Glomerular endothelial cell (primary cell): Measurements from ENCODE around the gene LAMTOR4. TPM values are rescaled to one million over a fixed set of nuclear protein-coding genes. Genes with fewer than 3 reads are reported as not detected.
"Not testable (repeated sequence)": the region's sequence is repeated elsewhere in the genome, so short reads cannot be mapped to it uniquely, and the experiment has no call there.

Experiments used
- DNase-seq: peaks from one replicate; pipeline ENCODE4 v3.0.0-alpha.2; 2011; ENCODE audit warnings: low read depth, low spot score; ENCODE audit errors: extremely low read depth
- total RNA-seq: library from RNA; depleted of rRNA; stranded (reverse); fragments of >200 nt; gene quantifications from 2 replicates; pipeline ENCODE4 v1.2.3, GENCODE V29; 2015

The LAMTOR4 gene
- total RNA-seq, 1 donor from 2014 or later = 137 TPM

DNA sequence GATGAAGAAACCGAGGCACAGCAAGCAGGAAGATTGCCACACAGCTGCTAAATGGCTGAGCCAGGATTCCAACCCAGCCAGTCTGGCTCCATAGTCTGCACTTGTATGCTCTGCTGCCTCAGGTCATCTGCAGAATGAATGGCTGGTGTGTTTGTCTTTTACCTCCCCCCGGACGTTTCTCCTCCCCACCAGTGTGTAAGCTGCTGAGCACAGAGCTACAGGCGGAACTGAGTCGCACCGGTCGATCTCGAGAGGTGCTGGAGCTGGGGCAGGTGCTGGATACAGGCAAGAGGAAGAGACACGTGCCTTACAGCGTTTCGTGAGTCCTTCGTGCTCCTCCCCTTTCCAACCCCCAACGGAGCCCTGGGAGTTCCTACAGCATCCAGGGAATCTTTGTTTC is 26.7 kb upstream of the LAMTOR4 start:
- no peak for DNase-seq

DNA sequence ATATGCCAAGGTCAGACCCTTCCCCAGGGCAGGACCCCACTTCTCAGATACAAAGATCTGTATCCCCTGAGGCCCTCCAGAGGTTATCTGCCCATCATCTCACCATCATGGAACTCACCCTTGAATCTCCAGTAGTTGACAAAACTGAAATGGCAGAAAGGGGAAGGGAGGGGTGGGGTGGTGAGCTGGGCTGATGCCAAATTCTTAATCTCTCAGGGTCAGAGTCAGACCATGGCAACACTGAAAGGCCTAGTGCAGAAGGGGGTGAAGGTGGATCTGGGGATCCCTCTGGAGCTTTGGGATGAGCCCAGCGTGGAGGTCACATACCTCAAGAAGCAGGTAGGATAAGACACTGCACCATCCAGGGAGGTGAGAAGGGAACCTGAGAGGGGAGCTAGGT is 26.1 kb upstream of the LAMTOR4 start:
- no peak for DNase-seq

- DNase-seq = no peak
Measured at GRCh38 chr7:100124301-100125230, 24.2 kb upstream of the LAMTOR4 start.

GRCh38 chr7:100126239-100126930 is 22.3 kb upstream of the LAMTOR4 start:
- DNase-seq = no peak

- DNase-seq = peak; percentile 69
Measured at GRCh38 chr7:100126931-100127865, 21.5 kb upstream of the LAMTOR4 start, which contains the start of gene MBLAC1. Gene MBLAC1 (plus strand): TSS chr7:100126967. CDS start chr7:100127396, 429 bp downstream.

- no peak for DNase-seq
Measured at GRCh38 chr7:100127866-100128636, 20.7 kb upstream of the LAMTOR4 start.

DNA sequence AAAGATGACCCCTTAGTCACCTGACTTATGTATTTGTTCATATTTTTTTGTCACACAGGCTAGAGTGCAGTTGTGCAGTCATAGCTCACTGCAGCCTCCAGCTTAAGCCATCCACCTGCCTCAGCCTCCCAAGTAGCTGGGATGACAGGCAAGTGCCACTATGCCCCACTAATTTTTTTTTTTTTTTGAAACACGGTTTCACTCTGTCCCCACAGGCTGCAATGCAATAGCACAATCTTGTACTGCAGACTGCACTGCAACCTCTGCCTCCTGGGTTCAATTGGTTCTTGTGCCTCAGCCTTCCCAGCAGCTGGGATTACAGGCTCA is 20.1 kb upstream of the LAMTOR4 start:
- DNase-seq = no peak

GRCh38 chr7:100130220-100130607 is 18.5 kb upstream of the LAMTOR4 start:
- DNase-seq = not testable (repeated sequence)

GRCh38 chr7:100130608-100131453 is 17.9 kb upstream of the LAMTOR4 start:
- no peak for DNase-seq

GRCh38 chr7:100132126-100132525 is 16.6 kb upstream of the LAMTOR4 start:
- no peak for DNase-seq

DNA sequence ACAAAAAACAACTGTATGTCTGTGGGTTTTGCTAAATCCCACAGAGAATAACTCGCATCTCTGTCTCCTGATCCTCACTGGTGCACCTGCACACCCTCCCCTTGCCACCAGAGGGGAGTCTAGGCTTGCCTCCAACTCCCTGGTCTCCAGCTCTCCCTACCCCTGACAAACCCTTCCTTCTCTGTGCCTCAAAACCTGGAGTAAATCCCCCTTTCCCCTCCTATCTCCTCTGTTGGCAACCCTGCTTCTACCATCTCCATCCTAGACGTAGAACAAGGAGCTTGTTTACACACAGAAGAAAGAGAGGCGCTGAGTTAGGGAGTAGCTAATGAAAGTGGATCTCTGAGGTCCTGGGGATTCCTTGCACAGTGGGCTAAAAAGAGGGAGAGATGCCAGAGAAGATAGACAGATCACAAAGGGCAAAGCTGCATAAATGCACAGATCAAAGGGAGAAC is 16.0 kb upstream of the LAMTOR4 start:
- DNase-seq = no peak

DNA sequence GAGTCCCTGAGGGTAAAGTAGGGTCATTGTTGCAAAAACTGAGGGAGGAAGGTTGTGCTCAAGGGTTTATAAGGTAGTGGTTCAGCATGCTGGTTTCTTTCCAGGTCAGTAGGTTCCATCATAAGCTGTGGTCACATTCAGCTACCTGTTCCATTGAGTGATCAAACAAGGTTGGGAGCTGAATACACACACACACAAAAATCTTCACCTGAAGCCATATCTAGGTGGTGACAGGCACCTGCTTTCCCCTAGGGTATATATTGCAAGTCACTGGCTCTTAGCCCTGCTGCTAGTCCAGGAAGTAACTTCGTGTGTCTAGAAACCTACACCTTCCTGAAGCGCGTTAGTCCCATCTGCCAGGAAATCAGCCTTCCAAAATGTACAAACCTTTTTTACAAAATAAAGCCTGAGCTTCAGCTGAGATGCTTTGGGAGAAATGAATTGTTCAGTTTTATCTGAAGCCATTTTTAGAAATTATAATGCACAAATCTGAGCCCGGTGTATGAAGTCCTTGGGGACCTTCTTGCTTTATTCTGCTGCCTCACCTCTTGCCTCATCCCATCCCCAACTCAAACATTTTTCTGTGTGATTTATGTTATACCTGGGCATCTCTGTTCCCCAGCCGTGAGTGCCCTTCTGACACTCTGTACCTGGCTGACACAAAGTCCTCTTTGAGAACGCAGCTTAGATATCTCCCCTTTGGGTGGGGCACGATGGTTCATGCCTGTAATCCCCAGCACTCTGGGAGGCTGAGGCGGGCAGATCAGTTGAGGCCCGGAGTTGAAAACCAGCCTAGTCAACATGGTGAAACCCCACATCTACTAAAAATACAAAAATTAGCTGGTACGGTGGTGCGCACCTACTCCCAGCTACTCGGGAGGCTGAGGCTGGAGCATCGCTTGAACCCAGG is 10.6 kb upstream of the LAMTOR4 start:
- no peak for DNase-seq

GRCh38 chr7:100141555-100141949 is 7.2 kb upstream of the LAMTOR4 start:
- no peak for DNase-seq

DNA sequence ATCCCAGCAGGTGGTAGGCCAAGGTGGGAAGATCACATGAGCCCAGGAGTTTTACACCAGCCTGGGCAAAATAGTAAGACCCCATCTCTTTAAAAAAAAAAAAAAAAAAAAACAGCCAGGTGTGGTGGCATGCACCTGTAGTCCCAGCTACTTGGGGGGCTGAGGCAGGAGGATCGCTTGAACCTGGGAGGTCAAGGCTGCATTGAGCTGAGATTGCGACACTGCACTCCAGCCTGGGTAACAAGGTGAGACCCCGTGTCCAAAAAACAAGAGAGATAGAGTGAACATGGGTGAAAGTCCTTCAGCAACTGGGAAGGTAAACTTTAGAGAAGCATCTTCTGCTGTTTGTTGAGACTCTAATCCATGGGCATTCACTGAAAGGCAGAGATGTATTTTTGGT is 6.3 kb upstream of the LAMTOR4 start:
- DNase-seq = no peak

DNA sequence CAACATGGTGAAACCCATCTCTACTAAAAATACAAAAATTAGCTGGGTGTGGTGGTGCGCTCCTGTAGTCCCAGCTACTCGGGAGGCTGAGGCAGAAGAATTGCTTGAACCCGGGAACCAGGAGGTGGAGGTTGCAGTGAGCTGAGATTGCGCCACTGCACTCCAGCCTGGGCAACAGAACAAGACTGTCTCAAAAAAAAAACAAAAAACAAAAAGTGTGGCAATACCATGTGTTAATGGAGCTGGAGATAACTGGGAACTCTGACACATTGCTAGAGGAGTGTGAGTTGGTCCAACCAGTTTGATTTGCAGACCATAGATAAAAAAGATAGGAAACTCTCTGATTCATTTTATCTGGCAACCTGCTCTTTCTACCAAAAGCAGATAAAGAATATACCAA is 2.4 kb upstream of the LAMTOR4 start:
- not testable (repeated sequence) for DNase-seq

DNA sequence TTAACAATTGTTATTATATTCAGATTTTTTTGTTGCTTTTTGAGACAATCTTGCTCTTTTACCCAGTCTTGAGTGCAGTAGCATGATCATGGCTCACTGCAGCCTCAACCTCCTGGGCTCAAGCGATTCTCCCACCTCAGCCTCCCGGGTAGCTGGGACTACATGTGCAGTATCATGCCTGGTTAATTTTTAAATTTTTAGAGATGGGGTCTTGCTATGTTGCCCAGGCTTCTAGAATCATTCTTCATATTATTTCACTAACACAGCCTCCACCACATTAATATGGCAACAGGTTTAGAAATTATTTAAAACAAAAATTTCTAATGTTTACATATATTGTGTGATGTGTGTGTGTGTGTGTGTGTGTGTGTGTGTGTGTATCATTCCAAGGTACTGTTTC is 1.4 kb upstream of the LAMTOR4 start:
- DNase-seq = no peak

DNA sequence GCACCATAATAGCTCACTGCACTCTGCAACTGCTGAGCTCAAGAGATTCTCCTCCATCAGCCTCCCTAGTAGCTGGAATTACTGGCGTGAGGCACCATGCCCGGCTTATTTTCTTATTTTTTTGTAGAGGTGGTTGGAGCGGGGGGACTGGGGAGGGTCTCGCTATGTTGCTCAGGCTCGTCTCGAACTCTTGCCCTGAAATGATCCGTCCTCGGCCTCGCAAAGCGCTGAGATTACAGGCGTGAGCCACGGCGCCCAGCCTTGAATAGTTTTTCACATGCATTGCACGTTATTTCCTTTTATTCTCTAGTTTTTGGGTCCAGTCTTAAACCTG is 526 bp upstream of the LAMTOR4 start:
- DNase-seq = no peak

DNA sequence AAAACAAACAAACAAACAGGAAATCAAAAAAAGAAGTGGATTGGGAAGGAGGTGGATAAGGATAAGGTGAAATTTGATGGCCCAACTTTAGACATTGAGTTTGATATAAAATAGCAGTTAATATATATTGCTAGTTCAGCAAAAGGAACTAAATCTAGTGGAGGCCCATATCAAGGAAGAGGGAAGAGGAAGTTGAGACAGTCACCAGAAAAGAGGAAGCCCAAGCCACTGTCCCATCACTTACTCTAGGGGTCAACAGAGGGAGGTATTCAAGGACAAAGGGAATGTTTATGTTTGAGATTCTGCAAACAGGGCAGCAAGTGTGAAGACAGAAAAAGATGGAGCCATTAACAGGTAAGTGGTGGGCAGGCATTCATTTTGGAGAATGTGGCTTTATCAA is 3.7 kb downstream of the LAMTOR4 start:
- no peak for DNase-seq
